Measurements from ENCODE around the gene IGFN1.
"Not testable (repeated sequence)": the region's sequence is repeated elsewhere in the genome, so short reads cannot be mapped to it uniquely, and the experiment has no call there.

IGFN1 gene

GRCh38 chr1:201251851-201252430 lies 61.3 kb downstream of the IGFN1 start:
- DNase-seq, result no peak

GRCh38 chr1:201252944-201253371 lies 62.3 kb downstream of the IGFN1 start:
- no peak for DNase-seq

GRCh38 chr1:201253411-201253810 lies 62.8 kb downstream of the IGFN1 start:
- no peak for DNase-seq

DNA sequence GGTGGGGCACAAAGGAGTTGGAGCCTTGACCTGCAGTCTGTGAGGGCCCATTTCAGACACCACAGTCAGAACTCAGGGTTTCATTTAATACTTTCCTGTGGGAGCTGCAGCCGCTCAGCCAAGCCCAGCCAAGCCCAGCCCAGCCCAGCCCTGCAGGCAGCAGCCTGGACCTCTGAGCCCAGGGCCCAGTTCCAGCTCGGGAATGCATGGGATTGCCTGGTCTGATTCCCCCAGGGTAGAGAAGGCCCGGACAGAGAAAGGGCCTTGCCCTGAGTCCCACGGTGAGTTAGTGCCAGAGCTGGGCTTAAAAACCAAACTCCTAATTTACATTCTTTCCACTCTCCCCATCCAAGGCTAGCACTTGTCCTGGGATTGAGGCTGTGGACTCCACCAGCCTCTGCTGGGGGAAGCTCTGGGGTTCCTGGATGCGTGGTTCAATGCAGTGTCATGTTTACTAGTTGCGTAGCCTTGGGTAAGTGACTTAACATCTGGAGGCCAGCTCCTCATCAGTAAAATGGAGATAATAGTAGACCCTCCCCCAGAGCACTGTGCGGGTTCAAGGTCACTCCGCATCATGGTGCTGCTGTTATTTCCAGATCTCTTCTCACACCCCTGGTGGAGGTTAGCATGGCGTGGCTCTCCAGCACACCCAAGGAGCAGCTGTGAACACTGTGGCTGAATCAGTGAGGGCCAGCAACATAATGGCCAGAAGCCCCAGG lies 63.4 kb downstream of the IGFN1 start:
- DNase-seq, result no peak

DNA sequence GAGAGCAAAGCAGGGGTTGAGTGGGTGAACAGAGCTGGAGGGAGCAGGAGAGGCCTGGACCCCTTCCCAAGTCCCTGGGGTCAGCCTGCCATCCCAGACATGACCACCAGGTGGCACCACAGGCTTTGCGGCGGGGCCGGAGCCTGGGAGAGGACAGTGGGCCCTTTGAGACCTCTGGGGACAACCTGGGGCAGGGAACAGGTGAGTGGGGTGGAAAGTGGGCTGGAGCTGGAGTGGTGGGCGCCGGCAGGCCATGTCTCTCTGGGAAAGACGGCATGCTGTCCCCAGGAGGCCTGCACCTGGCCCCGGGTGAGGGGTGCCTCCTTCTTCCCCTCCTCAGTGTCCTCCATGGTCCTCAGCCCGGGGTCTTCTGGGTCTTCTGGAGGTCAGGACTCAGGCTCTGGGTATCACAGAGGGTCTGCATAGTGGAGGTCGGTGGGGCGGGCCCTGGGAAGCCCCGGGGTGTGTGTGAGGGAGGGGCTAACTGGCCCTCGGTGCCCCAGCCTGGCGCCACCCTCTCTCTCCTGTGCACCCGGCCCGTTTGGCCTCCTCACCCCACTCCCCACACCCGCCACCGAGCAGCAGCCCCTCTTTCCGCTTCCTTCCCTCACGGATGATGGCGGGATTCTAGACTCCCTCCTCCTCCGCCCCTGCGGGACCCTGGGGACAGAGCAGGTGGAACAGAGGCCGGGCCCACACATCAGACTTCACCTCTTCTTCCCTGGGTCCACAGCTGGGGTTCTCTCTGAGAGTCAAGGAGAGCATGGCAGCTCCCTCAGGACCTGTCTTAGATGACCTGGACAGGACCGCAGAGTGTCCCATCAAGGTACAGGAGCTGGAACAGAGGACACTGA lies 64.2 kb downstream of the IGFN1 start:
- no peak for DNase-seq

DNA sequence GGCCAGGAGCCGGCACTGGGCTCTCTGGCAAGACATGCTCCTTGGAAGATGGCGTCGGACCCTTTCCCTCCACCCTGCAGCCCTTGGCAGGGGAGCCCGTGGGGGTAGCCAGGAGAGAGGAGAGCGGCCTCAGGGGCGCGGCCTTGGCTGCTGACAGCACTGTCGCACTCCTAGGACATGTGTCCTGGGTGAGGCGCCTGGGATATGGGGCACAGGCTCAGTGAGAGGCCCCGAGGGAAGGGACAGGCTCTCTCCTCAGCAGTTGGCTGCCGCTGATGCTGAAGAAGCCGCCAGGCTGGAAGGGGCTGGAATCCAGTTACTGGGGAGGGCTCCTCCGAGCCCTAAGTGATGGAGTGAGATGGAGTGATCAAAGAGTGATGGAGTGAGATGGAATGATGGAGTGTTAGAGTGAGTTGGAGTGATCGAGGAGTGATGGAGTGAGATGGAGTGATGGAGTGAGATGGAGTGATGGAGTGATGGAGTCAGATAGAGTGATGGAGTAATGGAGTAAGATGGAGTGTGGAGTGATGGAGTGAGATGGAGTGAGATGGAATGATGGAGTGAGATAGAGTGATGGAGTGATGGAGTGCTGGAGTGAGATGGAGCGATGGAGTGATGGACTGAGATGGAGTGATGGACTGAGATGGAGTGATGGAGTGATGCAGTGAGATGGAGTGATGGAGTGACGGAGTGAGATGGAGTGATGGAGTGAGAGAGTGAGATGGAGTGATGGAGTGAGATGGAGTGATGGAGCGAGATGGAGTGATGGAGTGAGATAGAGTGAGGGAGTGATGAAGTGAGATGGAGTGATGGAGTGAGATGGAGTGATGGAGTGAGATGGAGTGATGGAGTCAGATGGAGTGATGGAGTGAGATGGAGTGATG lies 65.1 kb downstream of the IGFN1 start:
- no peak for DNase-seq

DNA sequence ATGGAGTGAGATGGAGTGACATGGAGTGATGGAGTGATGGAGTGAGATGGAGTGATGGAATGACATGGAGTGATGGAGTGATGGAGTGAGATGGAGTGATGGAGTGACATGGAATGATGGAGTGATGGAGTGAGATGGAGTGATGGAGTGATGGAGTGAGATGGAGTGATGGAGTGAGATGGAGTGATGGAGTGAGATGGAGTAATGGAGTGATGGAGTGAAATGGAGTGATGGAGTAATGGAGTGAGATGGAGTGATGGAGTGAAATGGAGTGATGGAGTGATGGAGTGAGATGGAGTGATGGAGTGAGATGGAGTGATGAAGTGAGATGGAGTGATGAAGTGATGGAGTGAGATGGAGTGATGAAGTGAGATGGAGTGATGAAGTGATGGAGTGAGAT lies 67.5 kb downstream of the IGFN1 start:
- not testable (repeated sequence) for DNase-seq

DNA sequence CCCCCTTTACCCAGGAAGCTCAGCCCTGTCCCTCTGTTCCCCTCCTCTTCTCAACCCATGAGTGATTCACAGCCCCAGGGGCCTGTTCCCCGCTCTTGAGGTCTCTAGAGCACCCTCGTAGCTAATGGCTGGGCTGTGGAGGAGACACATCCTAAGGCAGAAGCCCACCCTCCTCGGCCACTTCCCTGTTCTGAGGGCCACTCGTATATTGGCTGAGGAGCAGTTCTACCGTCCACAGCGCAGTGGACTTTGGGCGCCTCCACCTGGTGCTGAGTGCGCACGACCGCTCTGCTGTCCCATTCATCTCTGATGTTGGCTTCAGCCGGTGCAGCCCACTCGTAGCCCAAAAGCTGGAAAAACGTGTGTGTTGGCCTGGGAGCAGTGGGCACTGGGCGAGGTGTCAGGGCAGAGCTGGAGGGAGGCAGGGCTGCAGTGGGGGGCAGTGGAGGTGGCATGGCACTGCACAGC lies 68.2 kb downstream of the IGFN1 start:
- DNase-seq, result no peak

GRCh38 chr1:201259476-201260235 lies 69.0 kb downstream of the IGFN1 start:
- DNase-seq, result no peak

GRCh38 chr1:201260236-201260590 lies 69.6 kb downstream of the IGFN1 start:
- no peak for DNase-seq

DNA sequence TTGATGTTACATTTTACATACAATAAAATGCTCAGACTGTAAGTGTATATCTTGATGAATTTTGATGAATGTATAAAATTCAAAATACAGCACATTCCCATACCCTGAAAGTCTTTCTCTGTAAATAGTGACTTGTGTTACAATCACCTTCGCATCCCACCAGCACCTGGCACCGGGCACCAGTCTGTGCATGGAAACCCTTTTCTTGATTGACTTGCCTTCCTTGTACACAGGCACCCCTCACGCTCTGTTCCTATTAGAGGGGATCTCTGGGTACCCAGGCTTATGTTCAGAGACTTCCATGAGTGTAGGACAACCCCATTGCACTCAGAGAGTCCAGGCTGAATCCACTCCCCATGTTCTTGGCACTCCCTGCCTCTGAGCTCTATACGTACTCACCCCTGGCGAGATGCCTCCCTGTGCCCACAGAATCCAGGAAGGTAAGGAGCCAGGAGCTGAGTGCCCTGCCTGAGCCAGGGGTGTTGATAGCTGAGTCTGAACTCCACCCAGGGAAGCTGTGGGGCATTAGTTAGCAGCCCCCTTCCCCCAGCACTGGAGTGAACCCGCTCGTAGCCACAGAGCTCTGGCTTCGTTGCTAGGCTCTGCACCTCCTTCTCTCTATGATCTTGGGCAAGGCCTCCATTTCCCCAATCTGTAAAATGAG lies 70.2 kb downstream of the IGFN1 start:
- no peak for DNase-seq

DNA sequence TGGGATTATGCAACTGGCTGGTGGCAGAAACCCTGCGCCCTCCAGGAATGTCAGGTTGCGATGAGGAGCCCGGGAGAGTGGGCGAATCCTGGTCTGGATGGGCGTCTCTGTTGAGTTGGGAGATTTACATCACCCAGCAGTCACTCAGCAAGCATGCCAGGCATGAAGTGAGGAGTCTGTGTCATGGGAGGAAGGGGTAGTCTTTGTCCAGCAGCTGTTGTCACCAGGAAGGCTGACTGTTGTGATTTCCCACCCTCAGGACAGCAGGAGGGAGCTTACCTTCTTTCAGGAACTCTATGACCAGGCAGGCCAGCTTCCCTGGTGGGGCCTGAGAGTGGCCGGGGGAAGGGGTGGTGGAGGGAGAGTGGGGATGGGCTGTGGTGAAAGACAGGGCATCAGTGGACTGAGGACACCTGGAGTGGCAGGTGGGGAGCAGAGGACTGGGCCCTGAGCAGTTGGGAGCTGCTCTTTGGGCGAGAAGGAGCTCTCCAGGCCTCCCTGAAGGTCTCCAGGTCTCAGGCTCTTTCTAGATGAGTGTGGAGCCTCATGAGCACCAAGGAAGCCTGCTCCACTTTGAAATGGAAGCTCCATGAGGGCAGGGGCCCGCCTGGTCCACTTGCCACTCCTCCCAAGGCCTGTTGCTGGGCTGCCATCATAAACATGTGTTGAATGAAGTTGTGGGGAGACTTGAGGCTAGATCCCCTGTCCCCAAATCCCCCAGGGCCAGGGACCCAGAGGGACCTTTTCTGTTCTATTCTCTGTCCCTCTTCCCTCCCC lies 71.3 kb downstream of the IGFN1 start:
- DNase-seq, result no peak

DNA sequence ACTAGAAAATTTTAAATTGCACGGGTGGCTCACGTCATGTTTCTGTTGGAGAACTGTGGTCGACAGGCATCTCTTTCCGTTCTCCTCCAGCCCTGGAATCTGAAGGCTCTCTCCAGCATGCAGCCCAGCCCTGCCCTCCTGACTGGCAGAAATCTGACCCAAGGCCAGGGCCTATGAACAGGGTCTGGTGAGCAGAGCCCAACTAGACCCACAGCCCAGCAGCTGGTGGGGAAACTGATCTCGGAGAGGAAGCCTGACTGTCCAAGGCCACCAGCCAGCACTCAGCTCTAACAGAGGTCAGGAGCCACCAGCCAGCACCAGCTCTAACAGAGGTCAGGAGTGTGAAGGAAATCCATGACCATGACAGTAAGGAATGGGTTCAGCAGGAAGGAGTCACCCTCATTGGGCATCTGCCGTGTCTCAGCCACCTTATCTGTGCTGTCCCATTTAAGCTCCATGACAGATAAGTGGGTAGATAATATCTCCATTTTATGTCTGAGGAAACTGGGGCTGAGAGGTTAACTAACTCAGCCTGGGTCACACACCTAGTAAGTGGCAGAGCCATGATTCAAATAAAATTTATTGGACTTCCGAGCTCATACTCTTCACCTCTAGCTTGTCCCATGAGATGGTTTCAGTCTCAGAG lies 72.5 kb downstream of the IGFN1 start:
- DNase-seq, result no peak

DNA sequence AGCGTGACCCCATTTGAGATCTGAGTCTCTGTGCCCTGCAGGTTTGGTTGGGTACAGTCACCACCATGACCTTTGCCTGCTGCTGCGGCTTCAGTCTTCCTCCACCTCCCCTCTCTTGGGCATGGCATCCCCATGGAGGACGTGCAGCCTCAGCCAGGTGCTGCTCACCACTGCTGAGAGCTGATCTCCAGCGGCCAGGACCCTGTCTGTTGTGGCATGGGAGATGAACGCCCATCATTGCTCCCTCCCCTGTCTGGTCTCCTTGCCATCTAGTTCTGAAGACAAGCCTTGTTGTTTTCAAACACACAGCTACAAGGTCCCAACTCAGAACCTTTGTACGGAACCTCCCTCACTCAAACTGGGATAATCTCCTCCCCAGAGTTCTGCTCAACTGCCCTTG lies 73.4 kb downstream of the IGFN1 start:
- DNase-seq, result no peak

DNA sequence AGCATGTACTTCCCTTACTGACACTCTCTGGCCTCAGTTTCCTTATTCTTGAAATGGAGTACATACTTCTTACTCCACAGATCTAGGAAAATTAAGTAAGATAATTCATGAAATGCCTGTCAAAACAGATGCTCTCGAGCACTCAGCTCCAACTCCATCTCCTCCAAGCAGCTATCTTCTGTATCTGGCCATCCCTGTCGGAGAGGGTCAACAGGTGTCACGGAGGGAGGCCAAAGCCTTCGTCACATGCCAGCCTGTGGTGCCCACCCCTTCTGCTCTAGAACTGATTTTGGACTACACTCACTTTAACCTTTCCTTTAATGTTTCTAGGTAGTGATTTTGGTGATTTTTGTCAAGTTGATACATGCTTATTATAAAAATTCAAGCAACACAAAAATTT lies 73.9 kb downstream of the IGFN1 start:
- DNase-seq, result no peak

- DNase-seq, result no peak
Observed at GRCh38 chr1:201265756-201266155, 75.1 kb downstream of the IGFN1 start.

DNA sequence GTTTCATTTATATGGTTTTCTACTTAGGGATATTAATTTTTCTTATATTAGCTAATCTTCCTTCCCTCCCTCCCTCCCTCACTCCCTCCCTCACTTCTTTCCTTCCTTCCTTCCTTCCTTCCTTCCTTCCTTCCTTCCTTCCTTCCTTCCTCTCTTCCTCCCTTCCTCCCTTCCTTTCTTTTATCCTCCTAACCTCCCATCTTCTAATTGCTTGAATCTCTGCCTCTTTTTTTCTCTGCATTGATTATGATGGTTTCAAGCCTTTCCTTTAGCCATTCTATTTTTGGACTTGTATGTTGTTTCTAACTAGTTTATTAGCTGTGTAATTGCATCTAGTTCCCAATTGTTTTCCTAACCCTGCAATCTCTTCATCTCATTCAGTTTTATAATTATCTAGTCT lies 75.7 kb downstream of the IGFN1 start:
- DNase-seq, result no peak

DNA sequence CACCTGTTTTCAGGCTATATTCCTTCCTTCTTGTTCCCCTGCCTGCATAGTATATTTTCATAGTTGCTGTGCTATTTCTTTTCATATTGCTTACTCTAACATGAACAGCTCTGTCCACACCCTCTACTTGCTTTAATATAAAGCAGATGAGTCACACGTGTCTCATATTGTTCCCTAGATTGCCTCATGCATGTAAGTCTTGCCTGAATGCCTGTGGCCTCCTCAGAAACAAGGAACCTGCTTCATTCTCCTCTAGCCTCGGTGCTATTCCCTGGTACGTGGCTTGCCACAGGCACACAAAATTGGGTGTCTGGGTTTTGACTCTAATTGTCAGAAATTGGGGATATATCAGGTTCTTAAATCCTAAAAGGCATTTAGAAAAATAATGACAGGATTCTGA lies 76.2 kb downstream of the IGFN1 start:
- DNase-seq, result peak; percentile 21

GRCh38 chr1:201267481-201268229 lies 77.0 kb downstream of the IGFN1 start:
- no peak for DNase-seq

All from MV-4-11 (cell line).